HG03575 (cell line): ENCODE data around the gene L1TD1.
"Not testable (repeated sequence)": the region's sequence is repeated elsewhere in the genome, so short reads cannot be mapped to it uniquely, and the experiment has no call there.

ENCODE experiments used
- ATAC-seq: cut with Tn5 transposase; IDR thresholded peaks from one replicate; pipeline ENCODE4 v1.9.1; 2021; ENCODE audit not compliant: unreplicated experiment, insufficient number of reproducible peaks, low FRiP score; ENCODE audit errors: extremely low read depth

Gene L1TD1

GRCh38 chr1:62229468-62229867 is 34.8 kb downstream of the L1TD1 start:
- ATAC-seq, result no peak

- ATAC-seq, result no peak
Observed at GRCh38 chr1:62229932-62230331, 35.3 kb downstream of the L1TD1 start.

GRCh38 chr1:62230718-62231117 is 36.1 kb downstream of the L1TD1 start:
- no peak for ATAC-seq

GRCh38 chr1:62232871-62233278 is 38.2 kb downstream of the L1TD1 start:
- no peak for ATAC-seq

DNA sequence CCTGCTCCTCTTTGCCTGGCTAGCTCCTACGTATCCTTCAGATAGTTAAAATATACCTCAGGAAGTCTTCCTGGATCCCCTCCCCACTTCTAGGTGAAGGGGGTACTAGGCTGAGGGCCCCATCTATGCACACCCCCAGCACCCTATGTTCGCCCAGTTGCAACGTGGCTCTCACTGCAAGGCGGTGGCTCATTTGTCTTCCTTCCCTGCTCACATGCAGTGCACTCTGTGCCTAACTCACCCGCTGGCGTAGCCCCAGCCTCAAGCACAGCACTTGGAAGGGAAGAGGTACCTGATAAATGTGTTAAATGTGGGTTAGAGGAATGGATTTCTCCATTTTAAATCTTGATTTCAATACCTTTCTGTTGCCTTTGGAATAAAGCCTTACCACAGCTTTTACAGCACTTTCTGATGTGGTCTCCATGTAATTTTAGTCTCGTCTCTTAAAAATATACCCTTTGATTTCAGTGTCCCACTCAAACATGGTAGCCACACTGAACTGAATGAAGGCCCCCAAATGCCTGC is 39.3 kb downstream of the L1TD1 start:
- no peak for ATAC-seq

DNA sequence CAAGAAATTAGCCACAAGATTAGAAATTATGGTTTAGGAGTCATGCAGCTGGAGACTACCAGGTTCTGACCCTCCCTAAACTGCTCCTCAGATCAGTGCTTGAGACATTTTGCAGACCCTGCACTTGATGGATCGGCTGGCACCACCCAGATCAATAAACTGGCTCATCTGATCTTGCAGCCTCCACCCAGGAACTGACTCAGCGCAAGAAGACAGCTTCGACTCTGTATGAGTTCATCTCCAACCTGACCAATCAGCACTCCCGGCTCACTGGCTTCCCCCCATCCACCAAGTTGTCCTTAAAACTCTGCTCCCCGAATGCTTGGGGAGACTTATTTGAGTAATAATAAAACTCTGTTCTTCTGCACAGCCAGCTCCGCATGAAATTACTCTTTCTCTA is 40.0 kb downstream of the L1TD1 start:
- no peak for ATAC-seq

- no peak for ATAC-seq
Observed at GRCh38 chr1:62235576-62235975, 40.9 kb downstream of the L1TD1 start.

DNA sequence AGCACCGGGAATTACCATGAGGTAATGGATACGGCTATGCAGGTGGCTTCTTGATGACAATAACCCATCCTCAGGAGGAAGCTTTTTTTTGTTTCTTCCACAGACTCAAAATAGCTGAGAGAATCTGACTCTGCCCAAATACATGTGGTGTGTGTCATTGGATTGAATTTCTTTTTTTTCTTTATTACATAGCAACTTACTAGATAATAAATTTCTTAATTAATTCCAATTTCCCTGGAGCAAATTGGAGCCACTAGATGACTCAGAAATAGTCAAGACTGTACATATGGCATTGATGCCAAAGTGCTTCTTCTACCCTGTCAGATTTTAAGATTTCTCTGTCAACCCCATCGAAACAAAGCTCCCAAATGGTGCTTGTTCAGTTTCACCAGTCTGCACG is 42.7 kb downstream of the L1TD1 start:
- ATAC-seq, result no peak

GRCh38 chr1:62237950-62238374 is 43.3 kb downstream of the L1TD1 start:
- ATAC-seq, result no peak

GRCh38 chr1:62238507-62238906 is 43.9 kb downstream of the L1TD1 start:
- no peak for ATAC-seq

DNA sequence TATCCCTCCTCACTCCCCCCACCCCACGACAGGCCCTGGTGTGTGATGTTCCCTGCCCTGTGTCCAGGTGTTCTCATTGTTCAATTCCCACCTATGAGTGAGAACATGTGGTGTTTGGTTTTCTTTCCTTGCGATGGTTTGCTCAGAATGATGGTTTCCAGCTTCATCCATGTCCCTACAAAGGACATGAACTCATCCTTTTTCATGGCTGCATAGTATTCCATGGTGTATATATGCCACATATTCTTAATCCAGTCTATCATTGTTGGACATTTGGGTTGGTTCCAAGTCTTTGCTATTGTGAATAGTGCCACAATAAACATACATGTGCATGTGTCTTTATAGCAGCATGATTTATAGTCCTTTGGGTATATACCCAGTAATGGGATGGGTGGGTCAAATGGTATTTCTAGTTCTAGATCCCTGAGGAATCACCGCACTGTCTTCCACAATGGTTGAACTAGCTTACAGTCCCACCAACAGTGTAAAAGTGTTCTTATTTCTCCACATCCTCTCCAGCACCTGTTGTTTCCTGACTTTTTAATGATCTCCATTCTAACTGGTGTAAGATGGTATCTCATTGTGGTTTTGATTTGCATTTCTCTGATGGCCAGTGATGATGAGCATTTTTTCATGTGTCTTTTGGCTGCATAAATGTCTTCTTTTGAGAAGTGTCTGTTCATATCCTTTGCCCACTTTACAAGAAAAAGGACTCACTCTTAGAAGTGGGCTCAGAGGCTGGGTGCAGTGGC is 45.2 kb downstream of the L1TD1 start:
- not testable (repeated sequence) for ATAC-seq

DNA sequence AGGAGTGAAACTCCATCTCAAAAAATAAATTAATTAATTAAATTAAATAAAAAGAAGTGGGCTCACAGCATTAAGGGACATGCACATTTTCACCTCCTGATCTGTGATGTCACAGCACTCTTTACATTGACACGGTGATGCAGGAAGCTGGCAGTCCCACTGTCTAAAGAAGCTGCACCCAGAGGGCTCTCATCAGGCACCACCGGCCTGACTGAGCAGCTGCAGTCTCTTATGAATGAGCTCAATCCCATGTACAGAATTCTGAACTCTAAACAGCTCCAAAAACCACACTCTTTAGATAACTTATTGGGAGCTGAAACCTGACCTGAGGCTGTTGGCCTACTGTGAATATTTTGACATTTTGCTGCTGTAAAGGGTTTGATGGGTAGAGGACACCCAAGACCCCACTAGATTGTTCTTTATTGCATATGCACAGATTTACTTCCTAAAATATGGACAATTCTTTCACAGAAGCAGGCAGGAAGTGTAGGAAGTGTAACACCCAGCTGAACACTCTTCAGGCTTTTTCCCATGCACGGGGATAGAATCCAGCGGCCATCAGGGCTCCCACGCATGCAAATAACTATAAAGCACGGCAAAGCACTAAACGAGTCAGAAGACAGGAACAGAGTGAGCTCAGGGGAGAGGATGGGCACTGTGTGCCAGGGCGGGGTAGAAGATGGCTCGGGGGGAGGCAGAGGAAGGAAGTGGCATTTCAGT is 46.2 kb downstream of the L1TD1 start:
- no peak for ATAC-seq

DNA sequence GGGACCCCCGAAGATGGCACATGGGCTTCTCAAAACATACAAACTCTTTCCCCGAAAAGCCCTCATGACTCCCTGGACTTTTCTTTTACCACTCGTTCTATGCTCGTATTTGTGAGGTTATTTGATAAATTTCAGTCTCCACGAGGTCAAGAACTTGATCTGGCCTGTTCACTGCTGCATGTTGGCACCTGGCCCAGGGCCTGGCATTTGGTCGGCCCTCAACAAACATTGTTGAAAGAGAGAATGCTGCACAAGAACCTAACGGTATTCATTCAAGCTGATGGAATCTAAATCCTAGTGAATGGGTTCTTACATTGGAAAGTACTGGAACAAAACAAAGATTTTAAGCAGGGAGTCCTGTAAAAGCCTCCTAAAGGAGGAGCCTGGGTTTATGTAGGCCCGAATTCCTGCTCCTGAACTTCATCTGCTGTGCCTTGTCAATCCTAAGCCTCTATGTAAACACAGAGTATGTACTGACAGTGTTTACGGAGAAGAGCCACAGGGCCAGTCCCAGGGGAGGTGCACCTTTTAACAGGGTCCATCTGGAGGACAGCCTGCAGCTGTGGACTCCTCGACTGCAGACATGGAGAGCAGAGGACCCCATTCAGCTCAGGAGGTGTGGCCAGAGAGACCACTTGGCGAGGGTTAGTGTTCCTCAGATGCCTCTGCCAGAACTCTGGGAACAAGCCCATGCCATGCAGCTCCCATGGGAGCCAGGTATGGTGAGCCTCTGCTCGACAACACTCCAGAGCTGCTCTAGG is 46.9 kb downstream of the L1TD1 start:
- no peak for ATAC-seq

GRCh38 chr1:62244380-62244779 is 49.7 kb downstream of the L1TD1 start:
- not testable (repeated sequence) for ATAC-seq

GRCh38 chr1:62245201-62245600 is 50.6 kb downstream of the L1TD1 start:
- no peak for ATAC-seq

DNA sequence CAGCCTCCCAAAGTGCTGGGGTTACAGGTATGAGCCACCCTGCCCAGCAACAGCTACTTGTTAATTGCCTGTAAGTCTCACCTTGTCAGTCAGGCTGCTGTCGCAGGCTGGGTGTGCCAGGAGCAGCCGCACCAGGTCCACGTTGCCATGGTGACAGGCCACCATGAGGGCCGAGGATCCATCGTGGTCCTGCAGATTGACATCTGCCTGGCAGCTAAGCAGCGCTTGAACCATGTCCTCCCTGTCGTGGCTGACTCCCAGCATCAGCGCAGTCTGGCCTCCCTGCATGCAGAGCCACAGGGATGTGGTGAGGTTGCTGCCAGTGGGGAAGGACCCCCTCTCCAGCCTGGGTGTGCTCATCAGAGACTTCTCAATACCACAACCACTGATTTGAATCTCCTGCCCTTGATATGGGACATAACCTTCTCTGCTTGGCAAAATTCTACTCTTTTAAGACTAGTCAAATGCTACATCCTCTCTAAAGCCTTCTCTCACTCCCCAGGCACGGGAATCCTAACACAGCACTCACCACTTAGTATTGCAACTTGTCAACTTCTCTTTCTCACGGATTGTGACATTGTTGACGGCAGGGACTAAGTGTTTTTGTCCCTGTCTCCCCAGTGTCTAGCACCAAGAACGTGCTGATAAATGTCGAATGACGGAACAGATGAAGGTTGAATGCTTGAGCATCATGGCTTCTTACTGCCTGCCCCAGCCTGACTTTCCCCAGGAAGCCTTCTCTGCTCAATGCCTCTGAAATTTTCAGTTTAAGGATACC is 52.9 kb downstream of the L1TD1 start:
- no peak for ATAC-seq

DNA sequence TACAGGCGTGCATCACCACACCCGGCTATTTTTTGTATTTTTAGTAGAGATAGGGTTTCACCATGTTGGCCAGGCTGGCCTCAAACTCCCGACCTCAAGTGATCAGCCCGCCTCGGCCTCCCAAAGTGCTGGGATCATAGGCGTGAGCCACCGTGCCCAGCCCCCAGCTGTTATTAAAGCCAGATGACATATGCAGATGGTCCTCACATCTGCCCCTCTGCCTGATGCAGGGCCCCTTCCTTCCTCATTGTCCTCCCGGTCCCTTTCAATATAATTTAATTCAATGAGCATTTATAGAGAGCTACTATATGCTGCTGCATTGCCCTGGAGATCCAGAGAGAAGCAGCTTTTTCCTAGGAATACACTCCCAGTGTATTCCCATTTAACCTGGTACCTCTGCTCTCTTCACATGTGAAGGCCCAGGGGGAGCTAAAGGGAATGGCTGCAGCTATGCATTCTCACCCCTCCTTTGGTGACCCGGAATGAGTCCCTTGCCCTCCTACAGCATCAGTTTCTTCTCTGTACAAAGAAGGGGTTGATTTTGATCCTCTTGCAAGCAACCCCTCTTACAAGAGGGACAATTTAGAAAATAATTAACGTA is 55.6 kb downstream of the L1TD1 start:
- ATAC-seq, result no peak

- ATAC-seq, result no peak
Observed at GRCh38 chr1:62259551-62259950, 64.9 kb downstream of the L1TD1 start.

- no peak for ATAC-seq
Observed at GRCh38 chr1:62260688-62261087, 66.0 kb downstream of the L1TD1 start.
